ENCODE data around the gene MBTD1.

Gene MBTD1

GRCh38 chr17:51154176-51154575 lies 105.7 kb downstream of the MBTD1 start:
- POLR2A ChIA-PET, result interaction anchor here (0.7 to 4.6 kb wide), 7 partner anchors 8 to 288 kb away, joined by 3 to 60 read pairs (median 8); partner anchors contain the start of genes NME2, SPAG9 and TOB1
- TF ChIP-seq FOXM1 (IDR thresholded peaks at IDR 0.05; ENCODE audit: borderline replicate concordance) (no peak), BHLHE40 (IDR thresholded peaks at IDR 0.05; ENCODE audit: borderline replicate concordance) (no peak), SP1 (IDR thresholded peaks at IDR 0.05) (no peak), CTBP1 (IDR thresholded peaks at IDR 0.05; ENCODE audit: borderline replicate concordance) (no peak), ARNT (IDR thresholded peaks at IDR 0.05) (no peak), SUZ12 (IDR thresholded peaks at IDR 0.05) (no peak), LEF1 (IDR thresholded peaks at IDR 0.05; ENCODE audit: borderline replicate concordance) (no peak), NFRKB (IDR thresholded peaks at IDR 0.05) (no peak), TARDBP (IDR thresholded peaks at IDR 0.05) (no peak), ZNF384 (IDR thresholded peaks at IDR 0.05) (no peak), L3MBTL2 (conservative IDR thresholded peaks at IDR 0.05) (no peak), HDGF (IDR thresholded peaks at IDR 0.05; ENCODE audit: borderline replicate concordance) (no peak), FOXK2 (IDR thresholded peaks at IDR 0.05) (no peak), ELF4 (IDR thresholded peaks at IDR 0.05) (no peak), FOXA1 (IDR thresholded peaks at IDR 0.05) (no peak)
- TF ChIP-seq, protein P1, sequence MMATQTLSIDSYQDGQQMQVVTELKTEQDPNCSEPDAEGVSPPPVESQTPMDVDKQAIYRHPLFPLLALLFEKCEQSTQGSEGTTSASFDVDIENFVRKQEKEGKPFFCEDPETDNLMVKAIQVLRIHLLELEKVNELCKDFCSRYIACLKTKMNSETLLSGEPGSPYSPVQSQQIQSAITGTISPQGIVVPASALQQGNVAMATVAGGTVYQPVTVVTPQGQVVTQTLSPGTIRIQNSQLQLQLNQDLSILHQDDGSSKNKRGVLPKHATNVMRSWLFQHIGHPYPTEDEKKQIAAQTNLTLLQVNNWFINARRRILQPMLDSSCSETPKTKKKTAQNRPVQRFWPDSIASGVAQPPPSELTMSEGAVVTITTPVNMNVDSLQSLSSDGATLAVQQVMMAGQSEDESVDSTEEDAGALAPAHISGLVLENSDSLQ (IDR thresholded peaks at IDR 0.05), result no peak
- no peak for DNase-seq (ENCODE audit: extremely low spot score)
- CTCF ChIA-PET, result interaction anchor here (0.6 to 0.9 kb wide), 2 partner anchors 12 to 139 kb away, joined by 3 to 5 read pairs; partner anchors contain the start of gene NME2

DNA sequence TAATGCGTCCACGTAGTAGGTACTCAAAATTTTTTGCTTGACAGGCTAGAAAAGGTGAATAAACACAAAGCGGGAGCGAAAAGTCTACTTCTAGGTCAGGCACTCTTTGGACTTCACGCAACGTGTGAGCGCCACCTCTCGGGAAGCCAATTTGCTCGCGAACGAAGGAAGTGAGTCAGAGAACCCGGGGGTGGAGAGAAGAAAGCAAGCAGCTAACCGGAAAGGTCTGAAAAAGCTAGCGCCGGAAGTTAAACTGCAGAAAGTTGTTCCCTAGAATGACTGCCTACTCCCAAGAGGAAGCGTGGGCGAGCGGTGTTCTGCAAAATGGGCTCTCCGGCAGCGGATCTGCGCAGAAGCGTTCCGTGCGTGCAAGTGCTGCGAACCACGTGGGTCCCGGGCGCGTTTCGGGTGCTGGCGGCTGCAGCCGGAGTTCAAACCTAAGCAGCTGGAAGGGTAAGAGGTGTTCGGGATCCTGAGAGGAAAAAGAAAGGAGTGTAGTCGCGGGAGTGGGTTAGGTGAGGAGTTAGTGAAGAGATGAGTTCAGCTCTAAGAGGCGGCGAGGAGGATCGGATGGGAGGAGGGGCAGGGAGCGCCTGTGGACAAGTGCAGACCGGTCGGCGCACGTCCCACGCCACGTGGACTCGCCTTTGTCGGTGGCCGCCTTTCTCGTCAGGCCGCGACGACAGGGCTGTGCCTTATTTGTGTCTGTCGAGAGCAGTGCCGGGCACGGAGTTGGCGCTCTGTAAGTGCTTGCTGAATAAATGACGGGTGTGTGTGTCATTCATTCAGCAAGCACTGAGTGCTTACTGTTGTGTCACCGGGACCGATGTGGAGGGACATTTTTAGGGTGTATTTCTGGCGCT lies 106.4 kb downstream of the MBTD1 start, which contains the start of gene NME1:
Gene NME1 (plus strand): TSS at position 350 of the 863 bp plus-strand sequence. CDS start 2,096 bp downstream, outside the sequence.
- peak; percentile 94 for DNase-seq (ENCODE audit: extremely low spot score)
- ChIA-PET POLR2A (interaction anchor here (0.7 to 4.6 kb wide), 18 partner anchors 9 to 434 kb away, joined by 3 to 60 read pairs (median 4); partner anchors contain the start of genes LUC7L3, NME2, SPAG9 and TOB1), CTCF (interaction anchor here (0.6 to 1.5 kb wide), 15 partner anchors 9 to 407 kb away, joined by 3 to 9 read pairs (median 4); partner anchors contain the start of gene SPAG9)
- TF ChIP-seq ARNT (IDR thresholded peaks at IDR 0.05), result peak; percentile 95
- TF ChIP-seq BHLHE40 (IDR thresholded peaks at IDR 0.05; ENCODE audit: borderline replicate concordance), result no peak
- TF ChIP-seq CTBP1 (IDR thresholded peaks at IDR 0.05; ENCODE audit: borderline replicate concordance), result peak; percentile 97
- peak; percentile 27; the same call in 1 of the 2 replicates for TF ChIP-seq NFRKB (IDR thresholded peaks at IDR 0.05)
- TF ChIP-seq TARDBP (IDR thresholded peaks at IDR 0.05), result peak; percentile 38; the same call in 1 of the 2 replicates
- TF ChIP-seq LEF1 (IDR thresholded peaks at IDR 0.05; ENCODE audit: borderline replicate concordance), result no peak
- TF ChIP-seq ZNF384 (IDR thresholded peaks at IDR 0.05), result peak; percentile 95
- TF ChIP-seq SP1 (IDR thresholded peaks at IDR 0.05), result no peak
- peak; percentile 92 for TF ChIP-seq L3MBTL2 (conservative IDR thresholded peaks at IDR 0.05)
- peak; percentile 81 for TF ChIP-seq FOXK2 (IDR thresholded peaks at IDR 0.05)
- TF ChIP-seq, protein P1 (IDR thresholded peaks at IDR 0.05), result peak; percentile 55
- TF ChIP-seq ELF4 (IDR thresholded peaks at IDR 0.05), result peak; percentile 25; the same call in 1 of the 2 replicates

DNA sequence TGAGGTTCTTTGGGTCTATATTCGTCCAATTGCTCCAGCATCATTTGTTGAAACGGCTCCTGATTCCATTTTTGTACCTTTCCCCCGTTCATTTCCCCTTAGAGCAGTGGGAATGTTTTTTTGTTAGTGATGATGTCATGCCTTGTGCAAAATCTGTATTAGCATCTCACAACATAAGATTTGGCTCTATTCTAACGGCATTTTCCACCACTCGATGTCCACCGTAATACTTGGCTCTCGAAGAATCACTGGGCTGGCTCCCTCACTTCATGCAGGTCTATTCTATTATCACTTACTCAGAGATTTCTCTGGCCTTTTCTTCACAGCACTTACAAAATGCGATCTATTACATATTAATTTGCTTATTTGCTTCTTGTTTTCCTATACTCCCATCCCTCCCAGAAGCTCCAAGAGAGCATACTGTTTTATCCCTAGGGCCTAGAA lies 107.1 kb downstream of the MBTD1 start:
- no peak for DNase-seq (ENCODE audit: extremely low spot score)
- POLR2A ChIA-PET, result interaction anchor here (0.7 to 4.6 kb wide), 16 partner anchors 9 to 433 kb away, joined by 3 to 60 read pairs (median 4); partner anchors contain the start of genes LUC7L3, NME2, SPAG9 and TOB1
- no peak for TF ChIP-seq FOXM1 (IDR thresholded peaks at IDR 0.05; ENCODE audit: borderline replicate concordance)
- CTCF ChIA-PET, result interaction anchor here (0.7 to 1.5 kb wide), 11 partner anchors 10 to 406 kb away, joined by 3 to 9 read pairs (median 5); partner anchors contain the start of gene SPAG9

GRCh38 chr17:51150932-51151331 lies 108.9 kb downstream of the MBTD1 start:
- DNase-seq (ENCODE audit: extremely low spot score), result no peak
- TF ChIP-seq FOXA1 (IDR thresholded peaks at IDR 0.05), result no peak
- TF ChIP-seq NFRKB (IDR thresholded peaks at IDR 0.05), result no peak
- TF ChIP-seq L3MBTL2 (conservative IDR thresholded peaks at IDR 0.05), result no peak
- no peak for TF ChIP-seq TARDBP (IDR thresholded peaks at IDR 0.05)
- TF ChIP-seq HDGF (IDR thresholded peaks at IDR 0.05; ENCODE audit: borderline replicate concordance), result no peak
- no peak for TF ChIP-seq FOXK2 (IDR thresholded peaks at IDR 0.05)
- TF ChIP-seq BHLHE40 (IDR thresholded peaks at IDR 0.05; ENCODE audit: borderline replicate concordance), result no peak
- TF ChIP-seq SP1 (IDR thresholded peaks at IDR 0.05), result no peak
- no peak for TF ChIP-seq FOXM1 (IDR thresholded peaks at IDR 0.05; ENCODE audit: borderline replicate concordance)
- TF ChIP-seq CTBP1 (IDR thresholded peaks at IDR 0.05; ENCODE audit: borderline replicate concordance), result no peak
- no peak for TF ChIP-seq ZNF384 (IDR thresholded peaks at IDR 0.05)
- TF ChIP-seq ELF4 (IDR thresholded peaks at IDR 0.05), result no peak
- TF ChIP-seq LEF1 (IDR thresholded peaks at IDR 0.05; ENCODE audit: borderline replicate concordance), result no peak
- TF ChIP-seq, protein P1 (IDR thresholded peaks at IDR 0.05), result no peak
- TF ChIP-seq SUZ12 (IDR thresholded peaks at IDR 0.05), result no peak
- TF ChIP-seq ARNT (IDR thresholded peaks at IDR 0.05), result no peak
- ChIA-PET POLR2A (interaction anchor here (4.6 kb wide), 1 partner anchor 29 kb away, joined by 60 read pairs; the partner anchor contains the start of gene SPAG9), CTCF (no interaction called here)

DNA sequence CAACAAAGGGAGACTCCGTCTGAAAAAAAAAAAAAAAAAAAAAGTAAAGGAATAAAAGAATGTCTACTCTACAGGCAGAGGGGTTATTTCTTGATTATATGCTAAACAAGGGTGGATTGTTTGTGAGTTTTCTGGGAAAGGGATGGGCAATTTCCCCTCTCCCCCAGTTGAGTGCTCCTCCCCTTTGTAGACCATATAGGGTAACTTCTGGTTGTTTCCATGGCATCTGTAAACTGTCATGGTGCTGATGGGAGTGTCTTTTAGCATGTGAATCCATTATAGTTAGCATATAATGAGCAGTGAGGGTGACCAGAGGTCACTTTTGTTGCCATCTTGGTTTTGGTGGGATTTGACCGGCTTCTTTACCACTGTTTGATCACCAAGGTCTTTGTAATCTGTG lies 110.7 kb downstream of the MBTD1 start:
- CTCF ChIA-PET, result no interaction called here
- no peak for DNase-seq (ENCODE audit: extremely low spot score)
- POLR2A ChIA-PET, result no interaction called here
- TF ChIP-seq FOXK2 (IDR thresholded peaks at IDR 0.05), result no peak
- TF ChIP-seq ZNF384 (IDR thresholded peaks at IDR 0.05), result no peak
- TF ChIP-seq FOXM1 (IDR thresholded peaks at IDR 0.05; ENCODE audit: borderline replicate concordance), result no peak
- TF ChIP-seq, protein P1 (IDR thresholded peaks at IDR 0.05), result no peak
- no peak for TF ChIP-seq TARDBP (IDR thresholded peaks at IDR 0.05)
- no peak for TF ChIP-seq NFRKB (IDR thresholded peaks at IDR 0.05)
- TF ChIP-seq ARNT (IDR thresholded peaks at IDR 0.05), result no peak
- no peak for TF ChIP-seq LEF1 (IDR thresholded peaks at IDR 0.05; ENCODE audit: borderline replicate concordance)
- TF ChIP-seq SP1 (IDR thresholded peaks at IDR 0.05), result no peak
- no peak for TF ChIP-seq BHLHE40 (IDR thresholded peaks at IDR 0.05; ENCODE audit: borderline replicate concordance)
- TF ChIP-seq CTBP1 (IDR thresholded peaks at IDR 0.05; ENCODE audit: borderline replicate concordance), result no peak
- TF ChIP-seq FOXA1 (IDR thresholded peaks at IDR 0.05), result no peak
- TF ChIP-seq HDGF (IDR thresholded peaks at IDR 0.05; ENCODE audit: borderline replicate concordance), result no peak
- no peak for TF ChIP-seq ELF4 (IDR thresholded peaks at IDR 0.05)
- TF ChIP-seq SUZ12 (IDR thresholded peaks at IDR 0.05), result no peak
- TF ChIP-seq L3MBTL2 (conservative IDR thresholded peaks at IDR 0.05), result no peak

All from HEK293T (cell line).